Stimulated activated CD8-positive, alpha-beta memory T cell treated with anti-CD3 and anti-CD28 coated beads, Interleukin-4, amount 100 ng/mL, for 24 hours (primary cell): Measurements from ENCODE around the gene LY6G6D.

Source experiments
- DNase-seq: peaks from one replicate; pipeline ENCODE4 v3.0.0-alpha.2; 2020; ENCODE audit warnings: low read depth

The LY6G6D gene

DNA sequence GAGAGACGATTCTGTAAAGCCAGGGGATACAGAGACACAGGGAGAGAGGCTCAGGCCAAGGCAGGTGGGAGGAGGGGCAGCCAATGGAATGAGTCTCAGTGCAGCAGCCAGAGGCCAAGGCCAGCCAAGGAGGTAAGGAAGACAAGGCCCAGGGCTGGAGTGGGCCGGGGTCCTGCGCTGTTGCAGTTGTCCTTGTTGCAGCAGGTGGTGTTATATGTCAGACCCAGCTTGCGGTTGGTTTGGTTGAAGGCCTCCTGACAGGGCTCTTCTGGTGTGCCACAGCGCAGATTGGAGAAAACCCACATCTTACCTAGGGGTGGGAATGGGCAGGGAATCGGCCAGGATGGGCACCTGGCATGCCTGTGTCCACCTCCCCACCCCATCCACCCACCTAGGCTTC is 3.9 kb downstream of the LY6G6D start:
- no peak for DNase-seq

DNA sequence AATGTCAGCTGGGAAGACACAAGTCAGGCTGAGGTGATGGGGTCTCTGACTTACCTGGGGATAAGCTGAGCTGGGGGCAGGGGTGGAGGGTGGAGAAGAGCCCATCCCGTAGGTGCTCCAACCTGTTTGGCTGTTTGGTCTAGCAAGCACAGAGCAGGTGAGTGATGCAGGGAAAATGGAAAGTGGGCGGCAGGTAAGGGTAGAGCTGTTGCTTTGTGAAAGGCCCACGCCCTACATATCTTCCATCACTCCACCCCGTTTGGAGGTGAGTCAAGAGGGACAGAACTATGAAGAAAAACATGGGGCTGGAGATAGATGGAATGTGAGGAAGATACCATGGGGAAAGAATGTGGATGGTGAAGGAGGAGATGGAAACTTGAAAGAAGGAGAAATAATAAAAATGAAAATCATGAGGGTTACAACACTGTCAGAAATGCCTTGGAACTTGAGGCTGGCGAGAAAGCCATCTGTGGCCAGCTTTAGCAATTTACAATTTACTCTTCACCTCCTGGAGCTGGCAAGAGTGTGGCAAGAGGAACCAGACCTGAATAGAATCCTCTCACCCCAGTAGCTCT is 5.1 kb downstream of the LY6G6D start:
- no peak for DNase-seq

- DNase-seq = no peak
Measured at GRCh38 chr6:31721351-31722020, 6.3 kb downstream of the LY6G6D start, which contains the start of gene LY6G6C. Gene LY6G6C, minus strand, starts transcription at chr6:31721746. Its CDS starts 67 bp downstream, at chr6:31721679.

- no peak for DNase-seq
Measured at GRCh38 chr6:31722173-31722572, 7.0 kb downstream of the LY6G6D start.

- no peak for DNase-seq
Measured at GRCh38 chr6:31723245-31723979, 8.3 kb downstream of the LY6G6D start, which contains the start of gene MPIG6B. Gene MPIG6B, plus strand, starts transcription at chr6:31723373. Its CDS starts 11 bp downstream, at chr6:31723384.

DNA sequence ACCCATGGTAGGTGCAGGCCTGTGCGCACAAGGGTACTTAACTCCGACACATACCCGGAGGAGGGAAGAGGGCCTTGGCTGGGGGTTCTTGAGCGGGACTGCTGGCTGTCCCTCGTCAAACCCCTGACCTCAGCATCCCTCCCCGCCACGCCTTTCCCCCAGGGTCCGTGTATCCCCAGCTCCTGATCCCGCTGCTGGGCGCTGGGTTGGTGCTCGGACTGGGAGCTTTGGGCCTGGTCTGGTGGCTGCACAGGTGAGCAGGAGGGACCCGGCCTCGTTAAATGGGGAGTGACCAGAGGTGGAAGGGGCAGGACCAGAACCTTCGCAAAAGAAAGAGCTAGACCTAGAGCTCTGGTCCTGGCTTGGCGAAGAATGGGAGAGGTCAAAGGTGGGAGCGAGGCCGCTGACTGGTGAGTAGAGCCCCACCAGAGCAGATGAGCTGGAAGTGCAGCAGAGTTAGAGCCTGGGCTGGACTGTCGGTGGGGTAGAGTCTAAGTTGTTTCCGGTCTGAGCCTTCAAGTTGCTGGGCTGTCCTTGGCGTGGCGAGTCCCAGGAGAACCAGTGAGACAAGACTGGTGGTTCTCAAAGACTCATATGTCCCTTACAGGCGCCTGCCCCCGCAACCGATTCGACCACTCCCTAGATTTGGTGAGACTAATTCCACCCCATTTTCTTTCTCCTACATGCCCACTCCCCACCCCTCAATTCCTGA is 9.0 kb downstream of the LY6G6D start:
- DNase-seq = no peak

DNA sequence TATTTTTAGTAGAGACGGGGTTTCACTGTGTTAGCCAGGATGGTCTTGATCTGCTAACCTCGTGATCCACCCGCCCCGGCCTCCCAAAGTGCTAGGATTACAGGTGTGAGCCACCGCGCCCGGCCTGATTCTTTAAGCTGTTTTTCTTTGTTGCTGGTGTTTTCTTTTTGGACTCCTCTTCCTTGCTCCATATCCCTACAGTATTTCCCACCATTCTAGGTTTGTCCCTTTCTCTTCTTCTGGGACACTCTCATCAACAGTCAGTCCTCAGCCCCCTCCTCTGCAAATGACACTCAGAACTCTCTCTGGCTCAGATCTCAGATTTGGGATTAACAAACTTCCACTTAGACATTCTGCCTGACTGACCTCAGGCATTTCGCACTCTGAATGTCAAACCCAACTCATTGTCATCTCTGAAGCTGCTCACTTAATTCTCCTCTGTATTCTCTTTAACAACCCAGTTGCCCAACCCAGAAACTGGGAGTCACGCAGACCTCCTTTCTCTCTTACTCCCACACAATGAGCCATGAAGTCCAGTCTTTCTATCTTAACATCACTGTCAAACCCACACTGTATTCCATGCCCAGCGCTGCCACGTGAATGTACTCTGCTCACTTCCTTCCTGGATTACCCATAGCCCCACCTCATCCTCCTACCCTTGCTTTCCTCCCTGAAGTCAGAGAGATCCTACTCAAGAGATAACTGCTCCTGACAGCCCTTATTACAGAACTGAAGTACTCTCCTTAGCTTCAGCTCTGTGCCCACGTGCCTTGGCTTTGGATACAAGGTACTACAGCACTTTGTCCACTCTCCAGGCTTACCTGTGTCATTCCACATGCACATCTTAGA is 10.6 kb downstream of the LY6G6D start:
- no peak for DNase-seq

GRCh38 chr6:31727034-31727716 is 12.0 kb downstream of the LY6G6D start:
- DNase-seq = no peak

DNA sequence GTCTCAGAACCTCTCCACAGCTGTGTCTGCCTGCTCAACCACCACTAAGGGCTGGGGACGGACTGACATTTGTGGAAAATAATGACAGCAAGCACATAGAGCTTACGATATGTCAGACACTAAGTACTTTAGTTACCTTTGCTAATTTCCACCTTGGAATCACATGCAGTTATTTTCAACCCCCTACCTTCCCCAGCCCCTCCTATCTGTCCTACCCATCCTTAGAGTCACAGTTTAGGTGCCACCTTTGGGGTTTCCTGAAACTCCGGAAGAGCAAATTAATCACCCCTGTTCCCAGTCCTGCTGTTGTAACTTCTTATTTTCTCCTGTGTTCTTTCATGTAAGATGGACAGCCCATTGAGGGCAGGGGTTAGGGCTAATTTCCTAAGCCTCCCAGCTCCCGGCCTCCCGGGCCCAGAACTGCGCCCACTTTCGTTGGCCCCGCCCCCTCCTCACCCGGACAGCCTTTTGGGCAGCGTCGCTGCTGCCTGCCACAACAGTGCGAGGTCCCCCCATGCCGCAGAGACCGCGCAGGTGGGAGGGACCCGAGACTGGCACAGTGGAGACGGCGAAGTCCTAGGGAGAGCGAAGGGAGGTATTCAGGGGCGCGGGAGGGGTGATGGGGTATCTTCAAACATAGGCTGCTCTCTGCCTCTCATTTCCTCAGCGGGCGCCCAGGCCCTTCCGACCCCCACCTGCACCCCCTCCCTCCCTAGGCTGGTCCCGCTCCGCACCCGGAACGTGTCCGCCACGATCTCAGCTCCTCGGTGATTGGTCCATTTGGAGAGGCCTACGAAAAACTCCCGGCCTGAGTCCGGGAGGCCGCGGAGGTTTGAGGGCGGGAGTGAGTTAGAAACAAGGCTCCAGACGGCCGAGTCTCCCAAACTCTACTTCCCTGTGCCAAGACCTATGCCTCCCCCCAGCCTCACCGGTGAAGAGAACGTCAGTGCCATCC is 12.8 kb downstream of the LY6G6D start:
- no peak for DNase-seq

- DNase-seq = no peak
Measured at GRCh38 chr6:31728767-31729514, 13.8 kb downstream of the LY6G6D start, which contains the start of gene DDAH2. Gene DDAH2, minus strand, starts transcription at chr6:31729299. Its CDS starts 138 bp downstream, at chr6:31729161.

DNA sequence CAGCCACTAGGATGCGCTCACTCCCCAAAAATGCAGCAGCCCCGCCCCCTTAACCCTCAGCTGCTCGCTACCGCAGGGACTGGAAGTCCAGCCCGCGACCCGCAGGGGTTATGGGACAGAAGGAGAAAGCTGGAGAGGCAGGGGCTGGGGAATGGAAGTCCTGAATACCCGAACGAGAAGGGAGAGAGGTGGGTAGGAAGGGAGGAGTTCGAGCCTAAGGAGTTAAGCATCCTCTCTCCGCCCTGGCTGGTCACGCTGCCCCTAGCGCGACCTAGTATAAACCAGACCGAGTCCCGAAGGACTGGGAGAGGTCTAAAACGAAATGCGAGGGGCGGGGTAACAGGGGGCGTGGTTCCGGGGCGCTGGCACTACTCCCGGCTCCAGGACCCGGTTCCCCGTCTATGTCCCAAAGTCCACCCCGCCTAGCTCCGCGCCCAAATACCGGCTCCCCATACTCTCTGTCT is 14.4 kb downstream of the LY6G6D start:
- peak; percentile 66 for DNase-seq

- peak; percentile 55 for DNase-seq
Measured at GRCh38 chr6:31729979-31730630, 15.0 kb downstream of the LY6G6D start.

DNA sequence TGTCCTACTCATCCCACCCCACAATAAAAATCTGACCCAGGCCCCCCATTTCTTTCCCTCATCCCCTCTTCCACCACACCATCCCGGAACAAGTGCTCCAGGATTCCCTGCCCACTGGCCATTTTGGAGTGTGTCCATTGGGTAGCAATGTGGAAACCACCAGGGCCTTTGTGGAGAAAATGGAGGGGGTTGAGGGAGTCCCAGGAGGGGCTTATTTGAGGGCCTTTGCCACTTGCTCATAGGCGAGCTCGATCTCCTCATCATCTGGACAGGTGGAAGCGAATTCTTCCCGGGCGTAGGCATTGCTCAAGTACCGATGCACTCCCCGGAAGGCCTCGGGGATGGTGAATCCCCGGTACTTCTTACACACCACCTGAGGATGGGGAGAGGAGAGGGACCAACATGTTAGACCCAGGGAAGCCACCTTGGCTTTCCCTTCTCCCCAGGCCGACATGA is 15.5 kb downstream of the LY6G6D start:
- no peak for DNase-seq

DNA sequence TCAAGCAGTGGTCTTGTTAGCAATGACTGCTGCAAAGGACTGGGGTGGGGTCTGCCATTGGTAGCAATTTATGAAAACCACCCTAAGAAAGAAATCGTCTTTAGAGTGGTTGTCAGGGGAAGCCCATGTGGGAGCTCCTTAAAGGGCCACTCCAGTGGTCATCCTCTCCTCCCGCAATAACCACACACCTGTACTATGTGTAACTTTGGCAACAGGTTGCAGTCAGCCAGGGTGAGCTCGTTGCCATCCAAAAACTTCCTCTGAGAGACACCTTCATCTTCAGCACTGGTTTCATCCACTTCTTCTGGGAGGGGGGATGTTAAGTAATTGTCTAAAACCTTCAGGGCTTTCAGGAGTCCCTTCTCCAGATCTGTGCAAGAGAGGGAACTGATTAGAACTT is 16.9 kb downstream of the LY6G6D start:
- DNase-seq = no peak

- no peak for DNase-seq
Measured at GRCh38 chr6:31733734-31734133, 18.6 kb downstream of the LY6G6D start.

GRCh38 chr6:31734247-31734820 is 19.2 kb downstream of the LY6G6D start:
- DNase-seq = no peak

GRCh38 chr6:31734821-31735406 is 19.8 kb downstream of the LY6G6D start:
- peak; percentile 42 for DNase-seq
